HG03469 (cell line): ENCODE results near the gene VEPH1.

ENCODE experiments used
- ATAC-seq: cut with Tn5 transposase; IDR thresholded peaks from one replicate; pipeline ENCODE4 v1.9.1; 2021; ENCODE audit warnings: mild to moderate bottlenecking, moderate library complexity, moderate number of reproducible peaks; ENCODE audit not compliant: unreplicated experiment

The VEPH1 gene

DNA sequence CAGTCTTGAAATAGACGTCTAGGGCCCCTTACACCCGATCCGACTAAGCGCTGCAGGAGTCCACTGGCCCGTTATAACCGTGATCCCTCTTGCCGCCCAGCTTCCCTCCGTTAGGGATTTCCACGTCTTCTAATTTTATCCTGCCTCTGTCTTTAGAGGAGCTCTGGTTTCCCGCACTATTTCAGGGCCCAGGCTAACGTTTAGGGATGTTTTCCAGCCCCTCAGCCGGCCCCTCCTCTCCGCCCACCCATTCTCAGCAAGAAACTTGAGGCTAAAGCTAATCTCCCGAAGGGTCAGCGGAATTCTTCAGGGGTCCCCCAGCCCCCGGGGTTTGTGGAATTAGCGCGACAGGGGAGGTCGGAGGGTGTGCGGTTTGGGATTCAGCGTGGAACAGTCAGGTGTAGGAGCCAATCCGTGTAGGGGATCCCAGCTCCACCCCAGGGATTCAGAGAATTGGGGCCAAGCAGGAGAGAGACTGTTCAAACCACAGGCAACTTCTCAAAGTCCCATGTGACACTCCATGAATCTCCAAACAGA is 65.0 kb downstream of the VEPH1 start:
- no peak for ATAC-seq

DNA sequence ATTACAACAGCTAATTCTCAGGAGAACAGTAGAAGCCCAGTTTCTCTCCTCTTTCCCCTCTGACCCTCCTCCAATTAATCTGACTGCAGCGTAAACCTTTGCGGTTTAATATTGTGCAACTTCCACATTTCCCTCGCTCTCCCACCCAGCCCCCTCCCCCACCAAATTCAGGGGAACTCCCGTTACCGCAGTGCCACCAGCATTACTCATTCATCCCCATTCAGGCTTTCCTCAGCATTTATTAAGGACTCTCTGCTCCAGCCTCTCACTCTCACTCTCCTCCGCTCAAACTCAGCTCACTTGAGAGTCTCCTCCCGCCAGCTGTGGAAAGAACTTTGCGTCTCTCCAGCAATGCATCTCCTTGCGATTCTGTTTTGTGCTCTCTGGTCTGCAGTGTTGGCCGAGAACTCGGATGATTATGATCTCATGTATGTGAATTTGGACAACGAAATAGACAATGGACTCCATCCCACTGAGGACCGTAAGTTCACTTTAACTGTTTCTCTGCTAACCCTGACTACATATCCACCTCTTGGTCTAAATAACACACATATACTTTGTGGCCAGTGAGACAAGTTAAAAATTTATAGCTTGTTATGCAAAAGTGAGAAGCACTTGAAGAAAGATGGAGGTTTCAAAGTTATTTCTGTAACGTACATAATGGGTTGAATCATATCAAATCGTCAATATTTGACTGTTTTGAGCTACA is 66.5 kb downstream of the VEPH1 start, which contains the start of gene PTX3:
Gene PTX3 (plus strand): TSS at position 268 of the 709 bp plus-strand sequence. CDS start 84 bp downstream, at position 352.
- ATAC-seq, result no peak

DNA sequence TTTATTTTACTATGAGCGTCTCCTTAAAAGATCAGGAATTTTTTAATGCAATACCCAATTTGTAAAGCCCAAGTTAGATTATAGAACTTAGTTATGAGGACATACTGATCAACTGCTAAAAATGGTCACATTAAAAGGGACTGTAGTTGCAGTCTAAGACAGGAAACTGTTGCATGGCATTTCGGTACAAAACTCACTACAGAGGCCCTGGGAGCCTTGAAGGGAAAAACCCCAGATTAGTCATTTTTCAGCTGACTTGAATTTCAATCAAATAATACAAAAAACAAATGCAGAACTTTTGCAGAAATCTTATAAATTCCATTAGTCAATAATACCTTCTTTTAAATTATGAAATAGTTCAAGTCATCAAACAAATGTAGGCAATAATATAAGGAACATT is 73.5 kb downstream of the VEPH1 start:
- ATAC-seq, result no peak

DNA sequence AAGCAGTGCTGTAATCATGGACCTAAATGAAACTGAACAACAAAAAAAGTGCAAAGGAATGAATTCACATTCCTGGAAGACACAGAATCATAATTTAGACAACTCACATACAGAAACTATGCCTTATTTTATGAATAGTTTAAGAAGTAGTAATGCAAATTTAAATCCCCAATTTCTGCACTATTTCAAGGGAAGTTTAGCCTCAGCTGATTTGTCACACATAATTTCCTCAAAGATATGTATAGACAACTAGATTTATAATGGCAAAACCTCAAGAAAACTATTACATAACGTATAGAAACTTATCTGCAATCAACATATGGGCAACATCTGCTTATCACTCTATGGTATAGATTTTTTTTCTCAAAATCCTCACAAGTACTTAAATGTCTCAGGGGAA is 74.4 kb downstream of the VEPH1 start:
- ATAC-seq, result no peak

DNA sequence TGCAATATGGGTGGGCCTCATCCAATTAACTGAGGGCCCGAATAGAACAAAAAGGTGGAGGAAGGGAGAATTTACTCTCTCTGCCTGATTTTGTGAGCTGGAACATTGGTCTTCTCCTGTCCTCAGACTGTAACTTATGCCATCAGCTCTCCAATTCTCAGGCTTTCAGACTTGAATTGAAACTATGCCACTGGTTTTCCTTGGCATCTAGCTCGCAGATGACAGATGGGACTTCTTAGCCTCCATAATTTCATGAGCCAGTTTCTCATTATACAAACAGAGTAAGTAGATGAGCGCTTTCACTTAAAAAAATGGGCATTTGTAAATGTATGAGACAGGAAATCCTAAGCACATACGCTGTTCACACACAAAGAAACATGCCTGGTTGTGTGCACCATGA is 75.3 kb downstream of the VEPH1 start:
- no peak for ATAC-seq

DNA sequence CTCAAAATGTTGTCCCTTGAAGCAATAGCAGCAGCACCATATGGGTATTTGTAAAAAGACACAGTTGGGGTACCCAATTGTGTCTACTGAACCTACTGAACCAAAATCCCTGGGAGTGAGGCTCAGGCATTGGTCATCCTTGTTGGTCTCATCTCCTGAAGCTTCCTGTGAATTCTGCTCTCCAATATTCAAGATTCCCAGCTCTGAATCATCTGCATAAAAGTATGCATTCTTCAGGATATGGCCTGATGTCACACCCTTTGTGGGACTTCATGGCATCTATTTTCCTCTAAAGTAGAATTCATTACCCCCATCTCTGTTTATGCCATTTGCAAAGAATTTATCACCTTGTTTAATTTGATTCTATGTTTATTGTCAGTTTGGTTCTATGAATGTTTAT is 79.9 kb downstream of the VEPH1 start:
- ATAC-seq, result no peak

DNA sequence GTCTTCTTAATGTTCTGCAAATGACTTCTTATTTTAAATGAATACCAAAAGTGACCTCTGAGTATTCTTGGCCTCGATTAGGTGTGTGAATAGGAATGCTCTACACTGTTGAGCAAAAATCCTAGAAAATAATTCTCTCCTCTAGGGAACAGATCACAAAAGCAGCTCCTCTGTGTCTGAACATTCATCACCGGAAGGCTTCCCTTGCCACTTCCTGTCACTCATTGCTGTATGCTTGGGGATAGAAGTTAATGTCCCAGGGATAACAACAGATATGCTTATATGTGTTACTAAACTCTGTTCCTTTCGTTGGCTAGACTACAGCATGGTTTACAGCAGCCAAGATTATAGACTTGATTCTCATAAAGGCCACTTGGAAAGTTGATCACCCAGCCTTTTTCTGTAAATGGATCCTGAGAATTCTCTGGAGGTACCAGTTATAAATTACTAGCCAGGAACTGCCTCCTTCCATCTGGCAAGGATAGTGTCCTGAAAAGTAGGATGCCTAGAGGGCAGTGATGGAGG is 82.5 kb downstream of the VEPH1 start:
- no peak for ATAC-seq

DNA sequence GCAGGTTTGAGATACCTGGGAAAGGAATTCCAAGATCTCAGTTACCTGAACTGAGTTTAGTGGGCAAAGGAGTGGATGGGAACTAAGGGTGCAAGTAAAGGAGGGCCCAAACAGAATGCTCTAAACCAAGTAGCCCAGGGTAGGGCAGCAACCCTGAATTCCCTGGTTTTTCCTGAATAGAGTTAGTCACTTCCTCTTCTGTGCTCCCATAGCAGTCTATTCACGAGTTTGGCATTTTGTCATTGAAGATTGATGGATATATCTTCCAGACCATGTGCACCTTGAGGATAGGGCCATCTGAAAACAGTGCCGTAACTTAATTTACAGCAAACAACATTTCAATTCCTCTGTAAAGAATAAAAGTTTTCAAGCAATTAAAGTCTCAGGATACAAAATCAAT is 85.1 kb downstream of the VEPH1 start:
- no peak for ATAC-seq

DNA sequence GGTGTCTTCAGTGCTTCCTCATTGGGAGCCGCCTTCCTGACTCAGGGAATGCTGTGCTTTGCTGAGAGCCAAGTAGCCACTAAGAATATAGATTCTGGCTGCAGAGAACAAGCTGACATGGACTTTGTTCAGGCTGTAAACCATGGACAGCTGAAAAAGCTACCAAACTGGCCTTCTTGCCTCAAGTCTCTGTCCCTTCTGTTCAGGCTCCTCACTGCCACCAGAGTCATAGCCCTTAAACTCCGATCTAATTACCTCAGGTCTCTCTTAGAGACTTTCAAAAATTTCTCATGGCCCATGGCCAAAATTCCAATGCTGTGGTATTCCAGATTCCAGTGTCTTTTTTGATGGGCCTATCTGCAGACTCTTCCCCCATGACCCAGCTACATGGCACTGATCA is 86.0 kb downstream of the VEPH1 start:
- no peak for ATAC-seq

DNA sequence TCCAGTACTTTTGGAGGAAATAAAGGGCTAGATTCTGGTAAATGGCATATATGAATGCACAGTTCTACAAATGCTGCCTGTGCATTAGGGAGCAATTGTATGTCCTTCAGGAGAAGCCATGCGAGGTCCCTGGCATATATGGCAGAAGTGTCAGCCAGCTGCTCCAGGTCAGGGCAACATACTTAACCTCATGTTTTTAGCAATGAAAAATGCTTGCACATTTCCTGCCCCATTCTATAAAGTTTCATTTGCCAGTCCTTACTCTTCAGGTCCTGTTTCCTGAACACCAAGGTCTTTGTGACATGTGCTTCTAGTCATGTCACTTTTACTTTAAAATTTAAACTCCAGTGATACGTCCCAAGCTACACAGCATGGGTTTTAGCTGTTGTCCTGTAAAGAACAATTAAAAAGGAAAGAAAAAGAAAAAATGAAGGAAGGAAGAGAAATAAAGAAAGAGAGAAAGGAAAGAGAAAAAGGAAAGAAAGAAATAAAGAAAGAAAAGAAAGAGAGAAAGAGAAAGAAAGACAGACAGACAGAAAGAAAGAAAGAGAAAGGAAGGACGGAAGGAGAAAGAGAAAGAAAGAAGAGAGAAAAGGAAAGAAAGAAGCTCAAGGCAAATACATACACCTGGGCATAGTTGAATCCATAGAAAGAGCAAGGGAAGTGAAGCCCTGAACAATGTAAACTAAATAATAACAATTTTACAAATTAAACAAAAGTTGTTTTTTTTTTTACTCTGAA is 86.7 kb downstream of the VEPH1 start:
- ATAC-seq, result no peak

DNA sequence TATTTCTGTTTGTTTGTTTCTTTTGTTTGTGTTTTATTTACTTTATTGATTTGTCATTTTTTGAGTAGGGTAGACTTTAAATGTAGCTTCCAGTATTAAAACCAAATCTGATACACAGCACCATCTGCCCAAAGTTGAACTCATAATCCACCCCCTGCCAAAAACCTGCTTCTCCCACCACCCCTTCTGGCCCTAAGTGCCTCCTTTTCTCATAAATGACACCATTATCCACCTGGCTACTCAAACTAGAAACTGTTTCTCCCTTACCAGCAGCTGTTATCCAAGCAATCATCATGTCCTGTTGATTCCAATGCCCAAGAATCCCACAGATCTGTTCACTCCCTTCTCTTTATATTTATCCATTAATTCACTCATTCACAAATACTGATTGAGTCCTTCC is 88.4 kb downstream of the VEPH1 start:
- ATAC-seq, result no peak

DNA sequence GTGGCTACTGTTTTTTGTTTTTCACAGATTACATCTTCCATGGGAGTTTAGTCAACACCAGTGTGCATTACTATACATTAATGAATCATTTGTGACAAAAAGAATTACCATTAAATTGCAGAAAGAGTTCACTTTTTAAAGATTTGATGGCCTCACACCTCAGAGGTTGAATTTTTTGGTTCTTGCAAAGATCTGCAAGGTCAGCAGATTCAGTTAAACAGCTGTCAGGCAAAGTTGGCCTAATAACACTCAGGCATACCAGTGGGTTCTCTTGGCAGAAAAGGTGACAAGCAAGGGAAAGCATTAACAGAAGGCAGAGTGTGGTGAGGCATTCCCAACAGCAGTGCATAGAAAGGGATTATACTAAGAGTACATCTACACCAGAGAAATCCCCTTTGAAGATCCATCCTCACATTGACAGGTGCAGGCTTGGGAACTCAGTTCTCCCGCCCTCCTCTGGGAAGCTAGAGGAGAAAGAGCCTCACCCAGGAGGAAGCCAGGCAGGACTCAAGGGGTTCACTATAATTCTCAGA is 90.8 kb downstream of the VEPH1 start:
- ATAC-seq, result no peak

DNA sequence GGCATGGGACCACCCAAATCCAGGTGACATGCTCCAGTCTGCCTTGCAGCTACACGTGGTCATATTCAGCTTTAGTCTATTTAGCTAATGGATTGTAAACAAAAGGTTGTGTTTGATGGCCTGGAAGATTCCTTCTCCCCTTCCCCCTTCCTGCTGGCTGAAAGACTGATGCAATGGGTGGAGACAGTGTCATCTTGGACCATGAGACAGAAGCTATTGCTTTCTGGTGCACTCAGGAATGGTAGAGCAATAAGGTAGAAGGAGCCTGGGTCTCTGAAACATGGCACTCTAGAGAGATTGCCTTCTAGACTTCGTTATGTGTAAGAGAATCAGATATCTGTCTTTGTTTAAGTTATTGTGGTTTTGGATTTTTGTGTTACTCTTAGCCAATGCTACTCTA is 92.3 kb downstream of the VEPH1 start:
- no peak for ATAC-seq

DNA sequence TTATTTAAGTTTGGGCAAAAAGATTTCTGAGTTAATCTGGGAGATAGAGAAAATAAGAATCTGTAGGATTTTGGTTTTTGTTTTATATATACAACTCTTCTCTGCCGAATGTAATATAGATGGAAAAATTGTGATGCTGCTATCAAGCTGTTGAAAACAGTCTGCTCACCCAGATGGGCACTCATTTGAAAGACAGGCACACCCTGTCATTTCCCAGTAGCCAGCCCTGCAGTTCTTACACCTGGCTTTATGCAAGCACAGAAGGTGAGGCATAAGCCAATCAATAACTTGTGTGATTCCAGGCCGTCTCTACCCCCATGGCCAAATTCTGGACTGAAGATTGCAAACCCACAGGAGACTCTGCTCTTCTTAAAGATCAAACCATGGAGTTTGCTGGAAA is 93.7 kb downstream of the VEPH1 start:
- ATAC-seq, result no peak

DNA sequence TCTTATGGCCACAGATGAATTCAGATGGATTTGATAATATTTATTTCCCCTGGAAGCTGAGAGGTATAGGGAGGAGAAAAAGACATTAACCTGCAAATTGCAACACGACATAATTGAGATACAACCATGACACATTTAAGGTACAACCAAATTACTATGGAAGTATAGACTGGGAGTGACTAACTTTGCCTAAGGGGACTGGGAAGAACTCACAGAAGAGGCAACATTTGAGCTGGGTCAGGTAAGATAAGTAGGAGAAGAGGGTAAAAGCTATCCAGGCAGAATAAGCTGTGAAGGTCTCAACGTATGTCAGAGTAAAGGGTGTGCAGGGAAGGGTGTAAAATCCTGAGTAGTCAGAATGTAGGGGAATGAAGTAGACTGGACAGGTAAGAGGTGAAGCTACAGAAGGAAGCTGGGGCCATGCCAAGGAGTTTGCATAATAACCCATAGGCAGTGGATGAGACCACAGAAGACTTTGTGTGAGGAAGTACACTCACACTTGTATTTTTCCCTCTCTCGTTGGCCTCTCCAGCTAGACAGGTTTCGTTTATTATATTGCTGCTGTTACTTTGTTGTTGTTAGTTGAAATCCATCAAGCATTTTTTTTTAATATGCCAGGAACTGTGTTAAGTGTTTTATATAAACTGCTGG is 94.6 kb downstream of the VEPH1 start:
- ATAC-seq, result no peak

DNA sequence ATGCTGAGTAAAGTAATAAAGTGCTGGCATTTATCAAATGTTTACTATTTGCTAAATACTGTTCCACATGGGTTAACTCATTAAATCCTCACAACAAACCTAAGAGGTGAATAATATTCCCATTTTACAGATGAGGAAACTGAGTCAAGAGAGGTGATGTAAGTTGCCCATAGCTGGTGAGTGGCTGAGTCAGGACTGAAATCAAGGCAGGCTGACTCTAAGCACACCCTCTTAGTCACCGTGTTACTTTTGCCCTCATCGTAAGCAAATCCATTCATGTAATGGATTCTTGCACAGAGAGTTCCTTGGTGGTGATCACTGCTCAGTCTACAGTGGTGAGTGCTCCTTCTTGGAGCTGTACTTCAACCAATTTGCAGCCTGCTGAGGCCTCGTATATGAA is 95.4 kb downstream of the VEPH1 start:
- no peak for ATAC-seq

DNA sequence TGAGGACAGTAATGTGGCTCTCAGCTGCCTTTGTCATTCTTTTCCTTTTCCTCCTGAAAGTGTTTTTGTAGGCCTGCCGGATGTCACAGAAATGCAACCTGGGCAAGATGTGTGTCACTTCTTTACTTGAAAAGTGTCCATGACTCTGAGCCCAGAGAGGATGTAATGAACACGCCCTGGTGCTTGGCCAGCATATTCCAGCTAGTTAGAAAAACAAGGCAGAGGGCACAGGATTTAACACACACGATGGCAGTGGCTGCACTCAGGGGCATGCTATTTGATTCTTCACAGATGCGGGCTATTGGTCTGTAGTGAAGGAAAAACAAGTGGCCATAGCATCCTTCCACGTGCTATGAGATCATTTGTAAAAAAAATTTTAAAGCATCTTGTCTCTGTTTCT is 96.8 kb downstream of the VEPH1 start:
- ATAC-seq, result no peak

DNA sequence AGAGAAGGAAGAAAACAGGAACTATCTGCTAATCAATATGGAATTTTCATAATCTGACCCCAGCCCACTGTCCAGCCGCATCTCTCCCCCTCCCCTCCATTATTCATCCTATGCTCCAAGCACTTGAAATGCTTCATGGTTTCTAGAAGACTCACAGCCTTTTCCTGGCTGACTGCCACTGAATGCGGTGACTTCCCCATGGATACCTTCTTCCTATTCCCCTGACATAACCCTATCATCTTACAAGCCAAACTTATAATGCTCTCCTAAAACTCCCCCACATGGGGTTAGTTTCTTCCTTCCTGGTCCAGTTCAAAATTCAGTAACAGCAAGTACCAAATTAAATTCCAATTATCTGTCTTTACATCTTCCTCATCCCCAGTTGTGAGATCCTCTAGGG is 97.8 kb downstream of the VEPH1 start:
- no peak for ATAC-seq

DNA sequence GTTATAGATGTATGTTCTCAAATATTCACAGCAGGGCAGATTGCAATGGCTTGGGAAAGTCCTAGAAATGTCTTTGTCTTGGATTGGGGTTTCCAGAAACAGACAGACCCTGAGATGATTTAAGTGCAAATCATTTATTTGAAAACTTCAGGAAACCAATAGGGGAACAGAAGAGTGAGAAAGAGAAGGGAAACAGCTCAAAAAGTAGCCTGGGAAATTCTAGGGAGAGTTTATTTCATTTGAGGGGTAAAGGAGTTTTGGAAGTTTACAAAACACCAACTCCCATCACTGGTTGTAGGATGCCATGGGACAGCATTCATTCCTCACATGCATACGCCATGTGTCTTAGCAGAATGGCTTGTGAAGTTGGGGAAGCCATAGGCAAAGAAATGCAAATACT is 98.8 kb downstream of the VEPH1 start:
- ATAC-seq, result no peak

DNA sequence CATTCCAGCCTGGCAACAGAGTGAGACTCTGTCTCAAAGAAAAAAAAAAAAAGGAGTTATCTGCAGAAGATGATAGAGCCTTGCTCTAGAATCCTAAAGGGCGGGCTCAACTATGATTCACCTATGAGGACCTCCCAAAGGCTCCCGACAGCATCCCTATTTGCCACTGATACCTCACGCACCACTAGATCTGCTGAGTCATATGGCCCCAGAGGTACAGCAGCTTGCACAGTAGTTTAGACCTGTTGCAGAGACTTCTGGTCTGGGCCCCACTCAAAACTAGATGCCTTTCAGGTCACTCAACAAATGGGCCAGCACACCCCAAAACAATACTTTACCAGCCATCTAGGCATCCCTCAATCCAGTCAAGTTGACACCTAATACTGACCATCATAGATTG is 104.6 kb downstream of the VEPH1 start:
- ATAC-seq, result no peak

DNA sequence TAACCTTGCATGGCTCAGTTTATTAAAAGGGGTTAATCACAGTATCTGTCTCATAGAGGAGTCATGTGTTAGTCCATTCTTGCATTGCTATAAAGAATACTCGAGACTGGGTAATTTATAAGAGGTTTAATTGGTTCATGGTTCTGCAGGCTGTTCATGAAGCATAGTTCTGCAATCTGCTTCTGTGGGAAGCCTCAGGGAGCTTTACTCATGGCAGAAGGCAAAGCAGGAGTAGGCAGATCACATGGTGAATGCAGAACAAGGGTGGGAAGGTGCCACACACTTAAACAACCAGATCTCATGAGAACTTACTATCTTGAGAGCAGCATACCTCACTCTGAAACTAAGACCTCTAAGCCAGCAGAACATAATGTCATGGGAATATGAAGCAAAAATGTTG is 108.8 kb downstream of the VEPH1 start:
- ATAC-seq, result no peak
